CD14-positive monocyte (primary cell): Measurements from ENCODE around the gene SORBS1. TPM values are rescaled to one million over a fixed set of nuclear protein-coding genes. Genes with fewer than 3 reads are reported as not detected.
"Not testable (repeated sequence)": the region's sequence is repeated elsewhere in the genome, so short reads cannot be mapped to it uniquely, and the experiment has no call there.

ENCODE experiments used
- DNase-seq, 3 donors: peaks; one replicate each; pipeline ENCODE4 v3.0.0-alpha.2; 2011 to 2022
- H2AFZ ChIP-seq: 2 replicates; pipeline ENCODE4 v1.6.0; 2012; ENCODE audit warnings: mild to moderate bottlenecking, low read depth, low read length, inconsistent platforms; ENCODE audit not compliant: insufficient read depth, poor library complexity, severe bottlenecking
- H3K27ac ChIP-seq, 2 donors: 1 replicate in 1 of 2; 2 replicates in 1 of 2; pipeline ENCODE4 v1.5.1; 2012 to 2013; ENCODE audit warnings: low read length in 2 of 2, control low read depth in 1 of 2, inconsistent platforms in 1 of 2, low read depth in 1 of 2, mild to moderate bottlenecking in 1 of 2
- H3K27me3 ChIP-seq, 2 donors: one replicate each; pipeline versions ENCODE4 v1.6.0 to v1.6.1; 2011 to 2013; ENCODE audit warnings: low read length in 2 of 2; ENCODE audit not compliant: control insufficient read depth in 2 of 2, insufficient read depth in 2 of 2
- H3K36me3 ChIP-seq, 2 donors: replicated peaks in 1 of 2; 1 replicate in 1 of 2; 2 replicates in 1 of 2; pipeline versions ENCODE4 v1.5.1 to v1.6.1; 2012 to 2013; ENCODE audit warnings: low read length in 2 of 2, control low read depth in 1 of 2, inconsistent platforms in 1 of 2, mild to moderate bottlenecking in 1 of 2; ENCODE audit not compliant: insufficient read depth in 2 of 2, control insufficient read depth in 1 of 2
- H3K4me1 ChIP-seq, 2 donors: 1 replicate in 1 of 2; 2 replicates in 1 of 2; pipeline versions ENCODE4 v1.5.1 to v1.6.1; 2012 to 2013; ENCODE audit warnings: low read length in 2 of 2, control low read depth in 1 of 2, inconsistent platforms in 1 of 2, mild to moderate bottlenecking in 1 of 2, moderate library complexity in 1 of 2; ENCODE audit not compliant: insufficient read depth in 2 of 2, control insufficient read depth in 1 of 2
- H3K4me2 ChIP-seq: replicated peaks from 2 replicates; pipeline ENCODE3; 2012; ENCODE audit warnings: low read length, moderate library complexity, mild to moderate bottlenecking; ENCODE audit not compliant: poor library complexity, severe bottlenecking; ENCODE audit errors: extremely low read depth
- H3K4me3 ChIP-seq, 3 experiments: fragments of 200-600 bp in 1 of 3; sonication (generic) in 1 of 3; replicated peaks in 1 of 3; 1 replicate in 2 of 3; 2 replicates in 1 of 3; pipeline ENCODE4 v1.5.1; 2011 to 2013; ENCODE audit warnings: low read length in 3 of 3, mild to moderate bottlenecking in 3 of 3, control low read depth in 2 of 3, low read depth in 2 of 3, inconsistent platforms in 1 of 3, moderate library complexity in 1 of 3
- H3K79me2 ChIP-seq: 2 replicates; pipeline ENCODE4 v1.6.0; 2012; ENCODE audit warnings: mild to moderate bottlenecking, control low read depth, inconsistent platforms, low read length, moderate library complexity; ENCODE audit not compliant: insufficient read depth
- H3K9ac ChIP-seq: 2 replicates; pipeline ENCODE4 v1.6.0; 2017; ENCODE audit warnings: low read length, mild to moderate bottlenecking; ENCODE audit not compliant: insufficient read depth, poor library complexity, severe bottlenecking
- H3K9me3 ChIP-seq, 2 donors: replicated peaks in 1 of 2; 1 replicate in 1 of 2; 2 replicates in 1 of 2; pipeline versions ENCODE4 v1.5.1 to v1.6.1; 2012 to 2013; ENCODE audit warnings: low read length in 2 of 2, control low read depth in 1 of 2; ENCODE audit not compliant: control insufficient read depth in 1 of 2, insufficient read depth in 1 of 2
- H4K20me1 ChIP-seq: 2 replicates; pipeline ENCODE4 v1.6.0; 2012; ENCODE audit warnings: mild to moderate bottlenecking, low read length, control low read depth, moderate library complexity; ENCODE audit not compliant: insufficient read depth
- H3K27ac Mint-ChIP-seq, 7 donors: one replicate each; pipeline ENCODE4 v1.8.0; 2020; ENCODE audit warnings: mild to moderate bottlenecking in 7 of 7, mixed read lengths in 7 of 7, moderate library complexity in 6 of 7, inconsistent platforms in 2 of 7
- H3K27me3 Mint-ChIP-seq, 3 donors: one replicate each; pipeline ENCODE4 v1.8.0; 2021 to 2022; ENCODE audit warnings: low read depth in 3 of 3, mild to moderate bottlenecking in 3 of 3, mixed read lengths in 3 of 3, moderate library complexity in 3 of 3, inconsistent platforms in 1 of 3
- H3K36me3 Mint-ChIP-seq, 2 donors: one replicate each; pipeline ENCODE4 v1.8.0; 2020; ENCODE audit warnings: mixed read lengths in 2 of 2, inconsistent platforms in 1 of 2, mild to moderate bottlenecking in 1 of 2
- H3K4me1 Mint-ChIP-seq: one replicate; pipeline ENCODE4 v1.8.0; 2020; ENCODE audit warnings: mild to moderate bottlenecking, mixed read lengths
- H3K4me3 Mint-ChIP-seq, 2 donors: one replicate each; pipeline ENCODE4 v1.8.0; 2020; ENCODE audit warnings: mild to moderate bottlenecking in 2 of 2, mixed read lengths in 2 of 2, moderate library complexity in 1 of 2
- H3K9me3 Mint-ChIP-seq, 7 donors: one replicate each; pipeline ENCODE4 v1.8.0; 2020 to 2022; ENCODE audit warnings: mixed read lengths in 7 of 7, mild to moderate bottlenecking in 6 of 7, moderate library complexity in 6 of 7, inconsistent platforms in 2 of 7
- WGBS: methylation state at CpG from one replicate; pipeline ENCODE4 v1.1.5; 2013; ENCODE audit warnings: missing lambda C conversion rate; ENCODE audit not compliant: insufficient coverage; 5-methylcytosine and 5-hydroxymethylcytosine counted together
- intact Hi-C, 2 donors: fragments of 100-400 bp; cut with micrococcal nuclease; formaldehyde crosslinking; loops; one replicate each; pipeline versions ENCODE4 v1.15.0 to v1.15.1; 2023
- polyA plus RNA-seq, 3 donors: library from polyadenylated mRNA; depleted of rRNA in 1 of 3; unstranded in 2 of 3; stranded (reverse) in 1 of 3; fragments of 300-500 nt in 2 of 3; fragments of >200 nt in 1 of 3; fragmentation: Illumina TruSeq in 2 of 3; gene quantifications; 1 replicate in 2 of 3; 2 replicates in 1 of 3; pipeline ENCODE4 v1.2.3, GENCODE V29; 2012 to 2021
- TF ChIP-seq, protein P1 (sequence below): fragments of 200-600 bp; IDR thresholded peaks from one replicate; pipeline ENCODE4 v1.8.0; 2022; ENCODE audit warnings: antibody characterized with exemption, mild to moderate bottlenecking

The SORBS1 gene
- polyA plus RNA-seq, 3 donors, result 0.08 to 0.15 TPM; not detected in 1

- Histone ChIP-seq H3K4me1 (peaks cover 0 to 8% of the 10 kb centered on the region in 2 donors), H3K79me2 (no peaks in the 10 kb centered on the region), H3K36me3 (no peaks in the 10 kb centered on the region), H3K9ac (no peak overlapping the region), H3K27me3 (no peaks in the 10 kb centered on the region), H3K4me2 (no peak overlapping the region), H3K9me3 (no peaks in the 10 kb centered on the region), H4K20me1 (no peaks in the 10 kb centered on the region), H3K4me3 (no peak overlapping the region), H2AFZ (no peak overlapping the region), H3K27ac (no peak overlapping the region)
- peaks cover 9% of the 10 kb centered on the region for H3K4me1 Mint-ChIP-seq
- H3K4me3 Mint-ChIP-seq, result no peak overlapping the region
- H3K36me3 Mint-ChIP-seq, result no peaks in the 10 kb centered on the region
- no peaks in the 10 kb centered on the region for H3K9me3 Mint-ChIP-seq
- TF ChIP-seq, protein P1, sequence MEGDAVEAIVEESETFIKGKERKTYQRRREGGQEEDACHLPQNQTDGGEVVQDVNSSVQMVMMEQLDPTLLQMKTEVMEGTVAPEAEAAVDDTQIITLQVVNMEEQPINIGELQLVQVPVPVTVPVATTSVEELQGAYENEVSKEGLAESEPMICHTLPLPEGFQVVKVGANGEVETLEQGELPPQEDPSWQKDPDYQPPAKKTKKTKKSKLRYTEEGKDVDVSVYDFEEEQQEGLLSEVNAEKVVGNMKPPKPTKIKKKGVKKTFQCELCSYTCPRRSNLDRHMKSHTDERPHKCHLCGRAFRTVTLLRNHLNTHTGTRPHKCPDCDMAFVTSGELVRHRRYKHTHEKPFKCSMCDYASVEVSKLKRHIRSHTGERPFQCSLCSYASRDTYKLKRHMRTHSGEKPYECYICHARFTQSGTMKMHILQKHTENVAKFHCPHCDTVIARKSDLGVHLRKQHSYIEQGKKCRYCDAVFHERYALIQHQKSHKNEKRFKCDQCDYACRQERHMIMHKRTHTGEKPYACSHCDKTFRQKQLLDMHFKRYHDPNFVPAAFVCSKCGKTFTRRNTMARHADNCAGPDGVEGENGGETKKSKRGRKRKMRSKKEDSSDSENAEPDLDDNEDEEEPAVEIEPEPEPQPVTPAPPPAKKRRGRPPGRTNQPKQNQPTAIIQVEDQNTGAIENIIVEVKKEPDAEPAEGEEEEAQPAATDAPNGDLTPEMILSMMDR, result no peak
- WGBS, result 25% methylated on average over 2 of the region's 6 CpGs
- peaks cover 0 to 2% (median 0%) of the 10 kb centered on the region in 3 donors for H3K27me3 Mint-ChIP-seq
- no peak overlapping the region for H3K27ac Mint-ChIP-seq
- intact Hi-C loops, result no loop called here
- peak in 1 of 3 donors; percentile 9 for DNase-seq
These were observed 210.8 kb downstream of the SORBS1 start for GRCh38 chr10:95350219-95350829.

GRCh38 chr10:95347402-95347766 is 213.8 kb downstream of the SORBS1 start:
- H3K27ac Mint-ChIP-seq, H3K27me3 ChIP-seq, H3K9me3 ChIP-seq, H2AFZ ChIP-seq, H3K79me2 ChIP-seq, H3K4me3 Mint-ChIP-seq, H4K20me1 ChIP-seq, H3K9ac ChIP-seq, H3K4me1 ChIP-seq, H3K36me3 ChIP-seq, H3K4me1 Mint-ChIP-seq, H3K27me3 Mint-ChIP-seq, H3K36me3 Mint-ChIP-seq, H3K4me3 ChIP-seq, DNase-seq, intact Hi-C loops, H3K27ac ChIP-seq, H3K9me3 Mint-ChIP-seq, H3K4me2 ChIP-seq: not testable (repeated sequence)
- 88% methylated on average over 5 of the region's 7 CpGs for WGBS
